GM21825 (cell line): ENCODE measurements around the gene ITIH4.

Source experiments
- ATAC-seq: cut with Tn5 transposase; IDR thresholded peaks from one replicate; pipeline ENCODE4 v1.9.1; 2021; ENCODE audit warnings: mild to moderate bottlenecking, moderate library complexity; ENCODE audit not compliant: unreplicated experiment

Gene ITIH4

DNA sequence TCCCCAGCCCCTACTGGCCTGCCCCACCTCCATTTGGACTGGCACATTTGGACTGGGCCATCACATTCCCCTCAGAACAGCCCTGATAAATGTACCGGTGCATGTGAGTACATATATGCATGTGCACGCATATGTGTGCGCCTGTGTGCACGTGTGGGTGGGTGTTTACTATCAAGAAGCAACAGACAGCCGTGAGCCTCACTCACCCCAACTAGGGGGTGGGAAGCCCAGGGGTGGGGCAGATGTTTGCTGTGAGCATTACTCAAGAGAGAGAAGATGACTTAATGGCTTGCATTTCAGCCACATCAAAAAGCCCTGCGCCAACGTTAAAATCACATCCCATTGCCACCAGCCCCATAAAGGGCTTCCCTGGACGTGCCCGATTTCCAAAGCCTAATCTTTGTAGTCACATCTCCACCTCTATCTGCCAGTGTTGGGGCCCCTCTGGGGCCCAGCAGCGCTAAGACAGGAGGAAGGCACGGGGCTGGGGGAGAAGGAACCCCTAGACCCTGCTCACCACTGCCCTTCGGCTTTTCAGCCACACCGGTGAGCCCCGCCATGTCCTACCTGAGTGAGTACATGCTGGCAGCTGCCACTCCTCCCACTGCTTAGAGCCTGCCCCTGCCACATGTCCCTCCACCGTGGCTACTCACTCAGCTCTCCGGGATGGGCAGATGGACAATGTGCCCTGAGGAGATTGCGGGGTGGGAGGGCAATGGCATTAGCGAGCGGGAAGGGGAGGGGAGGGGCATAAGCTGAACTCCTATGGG is 25.0 kb downstream of the ITIH4 start:
- no peak for ATAC-seq

DNA sequence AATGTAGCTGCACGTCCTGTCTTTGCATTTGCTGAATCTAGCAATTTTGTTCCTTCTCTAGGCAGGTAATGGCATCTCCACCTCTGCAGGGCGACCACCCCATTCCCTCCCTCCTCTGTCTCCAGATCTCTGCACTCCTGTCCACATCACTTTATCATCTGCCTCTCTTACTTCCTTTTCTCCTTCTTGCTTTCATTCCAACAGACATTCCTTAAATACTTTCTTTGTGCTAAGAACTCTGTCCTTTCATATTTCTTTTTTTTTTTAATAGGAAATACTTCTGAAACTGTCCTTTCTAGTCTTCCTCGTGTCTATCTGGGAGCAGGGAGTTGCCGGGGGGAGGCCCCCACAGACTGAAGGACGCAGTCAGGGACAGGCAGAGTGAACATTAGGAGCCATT is 28.6 kb downstream of the ITIH4 start:
- no peak for ATAC-seq

DNA sequence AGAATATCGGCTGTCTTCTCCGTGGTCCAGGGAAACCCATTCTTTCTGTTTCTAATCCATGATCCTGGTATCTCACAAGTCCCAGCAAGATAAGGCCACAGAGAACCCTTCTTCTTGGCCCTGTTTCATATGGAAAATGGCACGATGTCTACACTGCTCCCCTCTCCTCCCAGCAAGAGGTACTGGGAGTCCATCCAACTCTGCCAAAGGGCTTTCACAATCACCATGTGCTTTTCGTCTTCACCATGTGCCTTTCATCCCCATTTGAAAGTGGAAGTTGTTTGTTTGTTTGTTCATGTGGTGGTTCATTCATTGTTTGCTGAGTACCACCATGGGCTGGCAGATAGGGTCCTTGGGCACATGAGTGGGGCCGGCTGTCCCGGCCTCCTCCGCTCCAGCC is 30.4 kb downstream of the ITIH4 start:
- ATAC-seq: no peak

DNA sequence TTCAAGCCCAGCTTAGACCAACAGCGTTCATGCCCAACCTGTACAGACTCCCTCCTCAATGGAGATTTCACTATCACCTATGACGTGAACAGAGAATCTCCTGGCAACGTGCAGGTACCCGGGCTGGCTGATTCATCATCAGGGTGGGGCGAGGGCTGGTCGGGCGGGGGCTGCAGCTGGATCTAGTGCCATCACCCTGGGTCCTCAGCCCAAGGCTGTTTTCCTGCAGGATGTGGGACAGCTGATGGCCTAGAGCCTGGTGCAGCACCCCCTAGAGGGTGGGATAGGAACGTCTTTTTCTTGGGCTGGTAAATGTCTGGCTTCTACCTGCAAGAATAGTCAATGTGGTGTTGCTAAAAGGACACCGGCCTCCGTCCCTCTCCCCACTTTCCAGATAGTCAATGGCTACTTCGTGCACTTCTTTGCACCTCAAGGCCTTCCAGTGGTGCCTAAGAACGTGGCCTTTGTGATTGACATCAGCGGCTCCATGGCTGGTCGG is 31.4 kb downstream of the ITIH4 start:
- no peak for ATAC-seq

- ATAC-seq: no peak
These were observed 32.0 kb downstream of the ITIH4 start for GRCh38 chr3:52798376-52798977.

DNA sequence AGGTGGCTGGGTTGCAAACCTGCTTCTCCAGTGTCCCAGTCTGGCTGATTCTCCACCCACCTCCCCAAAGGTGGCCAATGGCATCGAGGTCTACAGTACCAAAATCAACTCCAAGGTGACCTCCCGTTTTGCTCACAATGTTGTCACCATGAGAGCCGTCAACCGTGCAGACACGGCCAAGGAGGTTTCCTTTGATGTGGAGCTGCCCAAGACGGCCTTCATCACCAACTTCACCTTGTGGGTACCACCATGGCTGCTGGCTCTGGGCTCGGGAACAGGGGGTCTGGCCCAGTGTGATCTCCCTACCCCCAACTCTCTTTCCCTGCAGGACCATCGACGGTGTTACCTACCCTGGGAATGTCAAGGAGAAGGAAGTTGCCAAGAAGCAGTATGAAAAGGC is 34.1 kb downstream of the ITIH4 start:
- no peak for ATAC-seq

GRCh38 chr3:52795298-52795900 is 35.1 kb downstream of the ITIH4 start:
- no peak for ATAC-seq

- no peak for ATAC-seq
These were observed 35.8 kb downstream of the ITIH4 start, which contains the start of gene ITIH3 for GRCh38 chr3:52794612-52795099. TSS of gene ITIH3 (plus strand) at chr3:52794796. CDS start at chr3:52794804, 8 bp downstream.

GRCh38 chr3:52793702-52794611 is 36.5 kb downstream of the ITIH4 start:
- ATAC-seq: no peak

DNA sequence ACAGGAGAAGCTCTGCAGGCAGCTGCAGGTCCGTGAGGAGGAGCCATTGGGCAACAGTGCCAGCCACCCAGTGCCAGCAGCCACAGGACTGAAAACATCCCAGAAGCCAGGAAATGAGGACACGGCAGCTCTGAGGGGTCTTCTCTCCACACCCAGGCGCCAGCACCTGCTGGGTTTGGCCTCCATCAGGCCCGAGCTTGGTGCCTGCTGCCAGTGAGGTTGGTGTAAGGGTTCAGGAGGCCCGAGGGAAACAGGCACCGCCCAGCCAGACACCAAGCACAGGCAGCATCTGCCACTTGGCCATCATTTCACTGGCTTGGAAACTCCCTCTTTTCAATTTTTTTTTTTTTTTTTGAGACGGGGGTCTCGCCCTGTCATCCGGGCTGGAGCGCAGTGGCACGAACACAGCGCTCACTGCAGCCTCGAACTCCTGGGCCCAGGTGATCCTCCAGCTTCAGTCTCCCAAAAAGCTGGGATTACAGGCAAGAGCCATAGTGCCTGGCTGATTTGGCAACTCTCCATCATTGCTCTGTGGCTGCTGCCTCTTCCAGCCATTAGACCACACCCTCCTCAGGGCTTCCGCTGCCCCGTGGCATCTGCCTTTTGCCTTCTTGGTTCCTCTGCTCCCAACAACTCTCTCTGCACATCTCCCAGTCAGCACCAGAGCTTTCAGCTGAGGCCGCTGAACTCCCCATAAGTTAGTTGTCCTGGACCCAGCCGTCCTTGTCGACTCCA is 37.3 kb downstream of the ITIH4 start:
- no peak for ATAC-seq

- ATAC-seq: no peak
These were observed 38.1 kb downstream of the ITIH4 start for GRCh38 chr3:52792413-52792812.

- ATAC-seq: no peak
These were observed 38.5 kb downstream of the ITIH4 start for GRCh38 chr3:52791928-52792327.

DNA sequence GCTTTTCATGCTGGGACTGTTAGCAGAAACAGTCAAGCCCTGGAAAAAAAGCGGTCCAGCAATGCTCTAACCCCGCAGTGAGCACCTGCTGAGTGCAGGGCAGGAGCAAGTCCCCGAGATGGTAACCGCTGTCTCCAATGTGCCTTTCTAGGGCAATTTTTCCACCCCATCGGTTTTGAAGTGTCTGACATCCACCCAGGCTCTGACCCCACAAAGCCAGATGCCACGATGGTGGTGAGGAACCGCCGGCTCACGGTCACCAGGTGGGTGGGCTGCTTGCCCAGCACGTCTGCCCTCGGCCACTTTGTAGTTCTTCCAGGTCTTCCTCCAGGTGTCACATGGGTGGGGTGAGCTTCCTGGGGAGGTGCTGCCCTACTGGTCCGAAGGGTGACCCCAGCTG is 39.1 kb downstream of the ITIH4 start:
- ATAC-seq: no peak

DNA sequence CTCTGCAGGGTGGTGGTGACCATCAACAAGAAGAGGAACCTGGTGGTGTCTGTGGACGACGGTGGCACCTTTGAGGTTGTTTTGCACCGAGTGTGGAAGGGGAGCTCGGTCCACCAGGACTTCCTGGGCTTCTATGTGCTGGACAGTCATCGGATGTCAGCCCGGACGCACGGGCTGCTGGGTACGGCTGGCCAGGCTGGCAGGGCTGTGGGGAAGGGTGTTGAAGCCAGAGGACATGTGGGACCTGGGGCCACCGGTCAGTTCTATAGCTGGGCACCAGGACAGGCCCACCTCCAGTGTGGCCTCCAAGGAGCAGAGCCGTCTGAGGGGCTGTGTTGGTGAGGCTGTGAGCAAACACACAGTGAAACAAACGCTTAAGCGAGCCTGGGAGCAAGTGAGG is 39.7 kb downstream of the ITIH4 start:
- ATAC-seq: no peak

DNA sequence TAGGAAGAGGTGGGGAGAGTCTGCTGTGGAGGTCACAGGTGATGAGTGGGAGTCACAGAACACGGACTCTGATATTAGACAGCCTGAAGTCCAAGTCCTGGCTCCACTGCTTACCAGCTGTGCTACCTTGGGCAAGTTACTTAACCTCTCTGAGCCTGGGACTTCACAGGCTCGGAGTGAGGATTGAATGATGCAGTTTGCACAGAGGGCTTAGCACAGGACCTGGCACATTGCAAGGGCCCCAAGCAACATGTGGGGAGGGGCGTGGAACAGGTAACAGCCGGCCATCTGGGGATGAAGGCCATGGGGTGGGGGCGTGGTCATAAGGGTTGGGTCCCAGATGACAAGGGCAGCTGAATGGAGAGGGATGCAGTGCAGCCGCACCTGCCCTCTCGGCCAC is 40.1 kb downstream of the ITIH4 start:
- ATAC-seq: no peak

- no peak for ATAC-seq
These were observed 40.8 kb downstream of the ITIH4 start for GRCh38 chr3:52789746-52790040.

DNA sequence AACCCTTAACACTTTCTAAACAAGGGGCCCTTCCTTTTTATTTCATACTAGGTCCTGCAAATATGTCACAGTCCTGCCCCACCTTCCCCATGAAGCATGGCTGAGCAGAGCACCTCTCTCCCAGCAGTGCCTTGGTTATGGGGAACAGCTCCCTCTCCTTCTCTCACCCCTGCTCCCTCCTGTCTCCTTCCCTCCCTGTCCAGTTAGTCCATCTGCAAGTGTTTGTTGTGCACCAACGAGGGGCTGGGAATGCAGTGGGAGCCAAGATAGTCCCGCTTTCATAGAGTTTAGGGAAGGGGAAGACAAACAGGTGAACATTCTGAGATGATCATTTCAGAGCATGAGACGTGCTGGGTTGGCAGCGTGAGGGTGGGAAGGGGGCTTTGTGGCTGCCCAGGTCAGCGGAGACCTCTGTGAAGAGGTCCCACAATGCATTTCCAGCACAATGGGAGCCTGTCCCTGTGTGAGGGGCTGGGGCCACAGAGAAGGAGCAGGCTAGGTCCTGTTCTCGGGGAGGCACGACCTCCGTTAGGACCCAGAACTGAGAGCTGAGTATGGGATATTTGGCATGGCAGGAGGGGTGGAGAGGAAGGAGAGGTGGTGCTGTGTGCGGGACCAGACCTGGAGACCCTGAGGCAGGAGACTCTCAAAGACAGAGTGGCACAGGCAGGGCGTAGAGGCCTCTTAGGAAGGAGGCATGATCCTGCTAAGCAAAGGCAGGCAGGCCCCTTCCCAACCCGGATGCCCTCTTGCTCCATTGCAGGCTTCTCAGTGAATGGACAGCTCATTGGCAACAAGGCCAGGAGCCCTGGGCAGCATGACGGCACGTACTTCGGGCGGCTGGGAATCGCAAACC is 41.4 kb downstream of the ITIH4 start:
- ATAC-seq: no peak

DNA sequence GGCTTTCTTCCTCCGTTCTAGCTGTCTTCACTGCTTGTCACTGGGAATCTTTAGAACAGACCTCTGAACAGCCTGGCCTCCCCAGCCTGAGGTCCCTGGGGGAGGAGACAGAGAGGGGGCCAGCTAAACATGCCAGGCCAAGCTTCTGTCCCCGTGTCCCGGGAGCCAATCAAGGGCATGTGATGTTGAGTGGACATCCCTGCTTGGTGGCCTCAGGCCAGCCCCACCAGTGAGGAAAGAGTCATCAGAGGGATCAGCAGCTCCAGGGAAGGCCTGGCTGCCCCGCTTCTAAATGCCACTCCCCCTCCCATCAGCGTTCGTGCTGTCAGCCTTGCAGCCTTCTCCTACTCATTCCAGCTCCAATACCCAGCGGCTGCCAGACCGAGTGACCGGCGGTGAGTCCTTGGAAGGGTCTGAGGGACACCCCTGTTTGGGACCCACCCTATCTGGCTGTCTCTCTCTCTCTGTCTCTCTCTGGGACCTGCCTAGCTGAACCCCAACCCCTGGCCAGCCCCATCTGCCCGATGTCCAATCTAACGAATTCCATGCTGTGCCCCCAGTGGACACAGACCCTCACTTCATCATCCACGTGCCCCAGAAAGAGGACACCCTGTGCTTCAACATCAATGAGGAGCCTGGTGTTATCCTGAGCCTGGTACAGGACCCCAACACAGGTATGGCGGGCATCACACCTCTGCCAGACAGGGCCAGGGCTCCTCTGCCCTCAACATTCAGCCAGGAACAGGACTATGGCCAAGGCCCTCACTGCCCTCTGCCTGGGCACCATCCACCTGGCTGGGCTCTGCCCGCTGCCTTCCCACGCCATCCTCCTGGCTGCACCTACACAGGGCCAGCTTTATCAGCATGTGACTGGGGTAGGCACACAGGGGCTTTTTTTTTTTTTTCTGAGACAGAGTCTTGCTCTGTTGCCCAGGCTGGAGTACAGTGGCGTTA is 42.5 kb downstream of the ITIH4 start:
- ATAC-seq: no peak
